ENCODE data around the gene PCBP4. TPM values are rescaled to one million over a fixed set of nuclear protein-coding genes. Genes with fewer than 3 reads are reported as not detected.

PCBP4 gene
- total and polyA plus RNA-seq, 2 experiments from 2014 or later: 114 to 226 TPM

DNA sequence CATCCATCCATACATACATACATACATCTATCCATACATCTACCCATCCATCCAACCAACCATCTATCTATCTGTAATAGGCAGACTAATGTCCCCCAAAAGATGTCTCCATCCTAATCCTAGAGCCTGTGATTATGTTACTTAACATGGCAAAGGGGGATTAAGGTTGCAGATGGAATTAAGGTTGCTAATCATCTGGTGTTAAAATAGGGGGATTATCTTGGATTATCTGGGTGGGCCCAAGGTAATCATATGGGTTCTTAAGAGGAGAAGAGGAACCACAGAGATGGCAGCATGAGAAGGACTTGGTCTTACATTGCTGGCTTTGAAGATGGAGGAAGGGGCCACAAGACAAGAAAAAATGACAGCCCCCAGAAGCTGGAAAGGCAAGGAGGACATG lies 43.2 kb upstream of the PCBP4 start:
- TF ChIP-seq, protein P1, sequence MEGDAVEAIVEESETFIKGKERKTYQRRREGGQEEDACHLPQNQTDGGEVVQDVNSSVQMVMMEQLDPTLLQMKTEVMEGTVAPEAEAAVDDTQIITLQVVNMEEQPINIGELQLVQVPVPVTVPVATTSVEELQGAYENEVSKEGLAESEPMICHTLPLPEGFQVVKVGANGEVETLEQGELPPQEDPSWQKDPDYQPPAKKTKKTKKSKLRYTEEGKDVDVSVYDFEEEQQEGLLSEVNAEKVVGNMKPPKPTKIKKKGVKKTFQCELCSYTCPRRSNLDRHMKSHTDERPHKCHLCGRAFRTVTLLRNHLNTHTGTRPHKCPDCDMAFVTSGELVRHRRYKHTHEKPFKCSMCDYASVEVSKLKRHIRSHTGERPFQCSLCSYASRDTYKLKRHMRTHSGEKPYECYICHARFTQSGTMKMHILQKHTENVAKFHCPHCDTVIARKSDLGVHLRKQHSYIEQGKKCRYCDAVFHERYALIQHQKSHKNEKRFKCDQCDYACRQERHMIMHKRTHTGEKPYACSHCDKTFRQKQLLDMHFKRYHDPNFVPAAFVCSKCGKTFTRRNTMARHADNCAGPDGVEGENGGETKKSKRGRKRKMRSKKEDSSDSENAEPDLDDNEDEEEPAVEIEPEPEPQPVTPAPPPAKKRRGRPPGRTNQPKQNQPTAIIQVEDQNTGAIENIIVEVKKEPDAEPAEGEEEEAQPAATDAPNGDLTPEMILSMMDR (IDR thresholded peaks at IDR 0.05; ENCODE audit: low read depth, low read length): no peak
- peaks cover 38% of the 10 kb centered on the region for H3K4me1 ChIP-seq (ENCODE audit: low read depth)
- DNase-seq (ENCODE audit: low read depth in 1 of 2, low spot score in 1 of 2): no peak
- no peaks in the 10 kb centered on the region for H3K9me3 ChIP-seq (ENCODE audit: low read depth)
- H3K27me3 ChIP-seq: no peaks in the 10 kb centered on the region
- H3K36me3 ChIP-seq: no peaks in the 10 kb centered on the region
- H3K4me3 ChIP-seq: no peak overlapping the region
- H3K27ac ChIP-seq: no peak overlapping the region

DNA sequence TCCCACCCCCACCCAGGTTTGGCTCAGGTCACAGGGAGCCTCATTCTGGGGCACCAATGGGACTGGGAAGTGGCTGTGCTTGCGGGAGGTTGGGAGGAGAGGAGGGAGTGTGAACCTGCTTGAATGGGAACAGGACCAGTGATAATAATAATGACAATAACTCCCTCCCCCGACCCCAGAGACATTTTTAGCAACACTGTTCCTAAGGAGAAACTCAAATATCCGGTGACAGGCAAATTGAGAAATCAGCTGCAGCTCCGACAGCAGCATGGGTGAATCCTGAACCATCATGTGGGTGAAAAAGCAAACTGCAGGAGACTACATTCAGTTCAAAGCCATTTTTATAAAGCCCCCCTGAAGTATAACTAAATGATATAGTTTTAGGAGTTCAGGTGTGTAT lies 40.0 kb upstream of the PCBP4 start:
- H3K36me3 ChIP-seq: no peaks in the 10 kb centered on the region
- DNase-seq (ENCODE audit: low read depth in 1 of 2, low spot score in 1 of 2): no peak
- H3K4me1 ChIP-seq (ENCODE audit: low read depth): peaks cover 35% of the 10 kb centered on the region
- H3K4me3 ChIP-seq: no peak overlapping the region
- H3K27me3 ChIP-seq: no peaks in the 10 kb centered on the region
- peak overlapping the region; percentile 91 for H3K27ac ChIP-seq
- H3K9me3 ChIP-seq (ENCODE audit: low read depth): no peaks in the 10 kb centered on the region
- TF ChIP-seq, protein P1 (IDR thresholded peaks at IDR 0.05; ENCODE audit: low read depth, low read length): no peak

DNA sequence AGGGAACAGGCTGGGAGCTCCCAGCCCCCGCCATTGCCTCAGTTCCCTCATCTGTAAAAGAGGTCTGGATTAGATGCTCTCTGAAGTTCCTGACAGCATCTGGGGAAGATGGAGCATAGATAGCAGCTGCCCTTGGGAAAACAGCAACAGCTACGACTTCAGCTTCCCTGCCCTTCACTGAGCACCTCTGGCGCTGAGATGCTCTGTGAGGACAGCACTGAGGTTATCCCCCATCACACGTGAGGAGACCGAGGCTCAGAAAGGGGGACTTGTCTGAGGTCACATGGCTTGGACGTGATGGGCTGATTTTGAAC lies 39.5 kb upstream of the PCBP4 start:
- TF ChIP-seq, protein P1 (IDR thresholded peaks at IDR 0.05; ENCODE audit: low read depth, low read length): no peak
- Histone ChIP-seq H3K27me3 (no peaks in the 10 kb centered on the region), H3K4me1 (ENCODE audit: low read depth) (peaks cover 35% of the 10 kb centered on the region), H3K9me3 (ENCODE audit: low read depth) (no peaks in the 10 kb centered on the region), H3K36me3 (no peaks in the 10 kb centered on the region), H3K27ac (peak overlapping the region; percentile 91), H3K4me3 (no peak overlapping the region)
- no peak for DNase-seq (ENCODE audit: low read depth in 1 of 2, low spot score in 1 of 2)

DNA sequence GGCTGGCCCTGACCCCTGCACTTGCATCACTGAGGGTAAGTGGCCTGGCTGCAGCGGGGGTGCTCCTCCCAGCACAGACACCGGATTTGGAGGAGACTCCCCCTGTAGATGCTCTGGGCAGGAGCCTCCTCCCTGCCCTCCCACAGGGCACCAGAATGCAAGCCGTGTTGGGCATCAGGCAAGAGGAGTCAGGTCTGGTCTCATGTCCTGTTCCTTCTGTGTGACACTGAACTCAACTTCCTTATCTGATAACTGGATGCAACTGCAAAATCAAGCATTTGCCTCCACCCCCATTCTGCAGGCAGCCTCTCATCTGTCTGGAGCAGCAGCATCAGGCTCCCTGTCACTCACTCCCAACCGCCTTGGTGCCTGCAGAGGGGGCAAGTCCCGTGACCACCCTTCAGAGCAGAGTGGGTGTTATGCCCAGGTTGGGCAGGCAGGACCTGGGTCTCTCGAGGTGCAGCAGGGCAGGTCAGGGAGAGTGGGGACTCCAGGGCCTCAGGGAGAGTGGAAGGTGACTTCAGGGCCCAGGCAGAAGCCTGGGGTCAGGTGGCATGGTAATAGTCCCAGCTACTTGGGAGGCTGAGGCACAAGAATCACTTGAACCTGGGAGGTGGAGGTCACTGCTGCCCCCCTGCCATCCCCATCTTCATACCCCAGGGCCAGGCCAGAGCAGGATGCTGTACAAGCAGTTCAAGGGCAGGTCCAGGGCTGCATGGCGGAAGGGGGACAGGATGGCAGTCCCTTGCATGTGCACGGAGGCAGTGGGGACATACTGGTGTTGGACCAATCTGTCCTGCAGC lies 39.0 kb upstream of the PCBP4 start:
- Histone ChIP-seq H3K4me3 (no peak overlapping the region), H3K9me3 (ENCODE audit: low read depth) (no peaks in the 10 kb centered on the region), H3K27me3 (no peaks in the 10 kb centered on the region), H3K4me1 (ENCODE audit: low read depth) (peaks cover 35% of the 10 kb centered on the region), H3K27ac (peak overlapping the region; percentile 91), H3K36me3 (no peaks in the 10 kb centered on the region)
- TF ChIP-seq, protein P1 (IDR thresholded peaks at IDR 0.05; ENCODE audit: low read depth, low read length): no peak
- no peak for DNase-seq (ENCODE audit: low read depth in 1 of 2, low spot score in 1 of 2)

DNA sequence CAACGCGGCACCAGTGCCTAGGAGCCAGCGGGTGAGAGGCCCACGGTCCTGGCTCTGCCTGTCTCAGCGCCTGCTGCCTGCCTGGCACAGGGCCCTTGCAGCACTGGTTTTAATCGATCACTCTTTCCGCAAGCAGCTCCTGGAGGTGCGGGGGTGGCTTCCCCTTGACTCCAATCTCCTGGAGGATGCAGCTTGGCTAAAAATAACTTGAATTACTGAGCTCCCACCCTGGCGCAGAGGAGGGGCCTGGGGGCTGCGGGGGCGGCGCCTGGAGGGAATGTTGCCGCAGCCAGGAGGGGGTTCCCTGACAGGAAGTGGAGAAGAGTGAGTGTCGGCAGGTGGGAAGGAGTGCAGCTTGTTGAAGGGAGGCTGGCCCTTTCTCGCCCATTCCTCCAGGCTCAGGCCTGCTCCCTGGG lies 38.3 kb upstream of the PCBP4 start:
- DNase-seq (ENCODE audit: low read depth in 1 of 2, low spot score in 1 of 2): peak; percentile 65 to 91
- no peaks in the 10 kb centered on the region for H3K9me3 ChIP-seq (ENCODE audit: low read depth)
- TF ChIP-seq, protein P1 (IDR thresholded peaks at IDR 0.05; ENCODE audit: low read depth, low read length): no peak
- no peaks in the 10 kb centered on the region for H3K27me3 ChIP-seq
- H3K4me1 ChIP-seq (ENCODE audit: low read depth): peaks cover 35% of the 10 kb centered on the region
- no peaks in the 10 kb centered on the region for H3K36me3 ChIP-seq
- H3K27ac ChIP-seq: peak overlapping the region; percentile 91
- H3K4me3 ChIP-seq: no peak overlapping the region

Measured in cardiac muscle cell (in vitro differentiated cells and primary cell).